H9 (cell line): ENCODE measurements around the gene CPT1B. TPM values are rescaled to one million over a fixed set of nuclear protein-coding genes. Genes with fewer than 3 reads are reported as not detected.
"Not testable (repeated sequence)": the region's sequence is repeated elsewhere in the genome, so short reads cannot be mapped to it uniquely, and the experiment has no call there.

Source experiments
- DNase-seq: peaks from one replicate; pipeline ENCODE4 v3.0.0-alpha.2; 2017
- H2AFZ ChIP-seq: one replicate; pipeline ENCODE4 v1.6.1; 2013; ENCODE audit warnings: mild to moderate bottlenecking, low read length, control low read depth, moderate library complexity
- H2AK5ac ChIP-seq: 2 replicates; pipeline ENCODE4 v1.6.1; 2013; ENCODE audit warnings: low read length, control low read depth, mixed read lengths; ENCODE audit not compliant: insufficient read length
- H2BK120ac ChIP-seq: one replicate; pipeline ENCODE4 v1.6.1; 2013; ENCODE audit warnings: low read depth, mild to moderate bottlenecking, low read length, control low read depth, inconsistent platforms; ENCODE audit not compliant: poor library complexity, severe bottlenecking
- H2BK12ac ChIP-seq: 2 replicates; pipeline ENCODE4 v1.6.1; 2013; ENCODE audit warnings: low read length, control low read depth, mixed read lengths, low read depth; ENCODE audit not compliant: insufficient read length
- H2BK15ac ChIP-seq: 2 replicates; pipeline ENCODE4 v1.6.1; 2013; ENCODE audit warnings: low read depth, low read length, control low read depth
- H2BK20ac ChIP-seq: one replicate; pipeline ENCODE4 v1.6.1; 2013; ENCODE audit warnings: low read depth, mild to moderate bottlenecking, low read length, control low read depth, inconsistent platforms; ENCODE audit not compliant: poor library complexity, severe bottlenecking
- H2BK5ac ChIP-seq: 2 replicates; pipeline ENCODE4 v1.6.1; 2013; ENCODE audit warnings: low read length, control low read depth, mixed read lengths; ENCODE audit not compliant: insufficient read length
- H3K14ac ChIP-seq: 2 replicates; pipeline ENCODE4 v1.6.1; 2013; ENCODE audit warnings: low read length, control low read depth; ENCODE audit not compliant: insufficient read depth
- H3K18ac ChIP-seq: 2 replicates; pipeline ENCODE4 v1.6.1; 2013; ENCODE audit warnings: low read depth, mild to moderate bottlenecking, mixed read lengths, low read length, control low read depth; ENCODE audit not compliant: insufficient read length
- H3K23ac ChIP-seq: 2 replicates; pipeline ENCODE4 v1.6.1; 2013; ENCODE audit warnings: low read length, control low read depth, mixed read lengths, low read depth; ENCODE audit not compliant: insufficient read length
- H3K23me2 ChIP-seq: 2 replicates; pipeline ENCODE4 v1.6.1; 2013; ENCODE audit warnings: low read depth, mild to moderate bottlenecking, mixed read lengths, low read length, control low read depth; ENCODE audit not compliant: insufficient read length, poor library complexity, severe bottlenecking
- H3K27ac ChIP-seq: 2 replicates; pipeline ENCODE4 v1.5.1; 2013; ENCODE audit warnings: low read length, control low read depth, mixed read lengths, low read depth; ENCODE audit not compliant: insufficient read length
- H3K27me3 ChIP-seq: 2 replicates; pipeline ENCODE4 v1.6.1; 2013; ENCODE audit warnings: low read length, control low read depth, inconsistent platforms; ENCODE audit not compliant: insufficient read depth
- H3K4ac ChIP-seq: 2 replicates; pipeline ENCODE4 v1.6.1; 2013; ENCODE audit warnings: low read depth, mild to moderate bottlenecking, control low read depth, inconsistent platforms, low read length, moderate library complexity
- H3K4me1 ChIP-seq: 2 replicates; pipeline ENCODE4 v1.6.1; 2013; ENCODE audit warnings: low read length, control low read depth, inconsistent platforms; ENCODE audit not compliant: insufficient read depth
- H3K4me2 ChIP-seq: 2 replicates; pipeline ENCODE4 v1.6.1; 2013; ENCODE audit warnings: low read length, control low read depth, mixed read lengths; ENCODE audit not compliant: insufficient read length, insufficient read depth
- H3K56ac ChIP-seq: 2 replicates; pipeline ENCODE4 v1.6.1; 2013; ENCODE audit warnings: low read depth, mild to moderate bottlenecking, mixed read lengths, low read length, control low read depth; ENCODE audit not compliant: insufficient read length
- H3K79me1 ChIP-seq: 2 replicates; pipeline ENCODE4 v1.6.1; 2013; ENCODE audit warnings: low read depth, mild to moderate bottlenecking, moderate library complexity, low read length, control low read depth, inconsistent platforms; ENCODE audit not compliant: insufficient read depth, poor library complexity, severe bottlenecking
- H3K79me2 ChIP-seq: 2 replicates; pipeline ENCODE4 v1.6.1; 2013; ENCODE audit warnings: low read length, control low read depth, inconsistent platforms; ENCODE audit not compliant: insufficient read depth
- H3K9ac ChIP-seq: 2 replicates; pipeline ENCODE4 v1.6.1; 2013; ENCODE audit warnings: low read length, control low read depth, mixed read lengths; ENCODE audit not compliant: insufficient read length; ENCODE audit errors: extremely low read depth
- H3K9me3 ChIP-seq: one replicate; pipeline ENCODE4 v1.6.1; 2013; ENCODE audit warnings: low read depth, low read length, inconsistent platforms; ENCODE audit not compliant: control insufficient read depth
- H3T11ph ChIP-seq: one replicate; pipeline ENCODE4 v1.6.1; 2013; ENCODE audit warnings: mild to moderate bottlenecking, low read length, control low read depth, inconsistent platforms
- H4K20me1 ChIP-seq: one replicate; pipeline ENCODE4 v1.6.1; 2013; ENCODE audit not compliant: control insufficient read depth, insufficient read length, insufficient read depth
- H4K5ac ChIP-seq: 2 replicates; pipeline ENCODE4 v1.6.1; 2013; ENCODE audit warnings: low read depth, mild to moderate bottlenecking, mixed read lengths, low read length, control low read depth; ENCODE audit not compliant: insufficient read length
- H4K8ac ChIP-seq: replicated peaks from 2 replicates; pipeline ENCODE4 v1.6.1; 2013; ENCODE audit warnings: low read length, control low read depth, mixed read lengths, low read depth; ENCODE audit not compliant: insufficient read length
- H4K91ac ChIP-seq: 2 replicates; pipeline ENCODE4 v1.6.1; 2013; ENCODE audit warnings: low read depth, mild to moderate bottlenecking, moderate library complexity, mixed read lengths, low read length, control low read depth; ENCODE audit not compliant: insufficient read length
- H3K27ac Mint-ChIP-seq, 3 experiments: 2 replicates in 2 of 3; 3 replicates in 1 of 3; pipeline ENCODE4 v1.8.0; 2020 to 2021; ENCODE audit warnings: mixed read lengths in 3 of 3, mild to moderate bottlenecking in 1 of 3, moderate library complexity in 1 of 3
- H3K27me3 Mint-ChIP-seq: 2 replicates; pipeline ENCODE4 v1.8.0; 2021; ENCODE audit warnings: low read depth, mild to moderate bottlenecking, moderate library complexity, mixed read lengths
- H3K36me3 Mint-ChIP-seq, 3 experiments: 2 replicates in 2 of 3; 3 replicates in 1 of 3; pipeline ENCODE4 v1.8.0; 2020 to 2021; ENCODE audit warnings: low read depth in 3 of 3, mixed read lengths in 3 of 3; ENCODE audit not compliant: insufficient read depth in 1 of 3
- H3K4me1 Mint-ChIP-seq, 2 experiments: 2 replicates each; pipeline ENCODE4 v1.8.0; 2020; ENCODE audit warnings: mixed read lengths in 2 of 2
- H3K4me3 Mint-ChIP-seq, 2 experiments: 2 replicates in 1 of 2; 3 replicates in 1 of 2; pipeline ENCODE4 v1.8.0; 2020 to 2021; ENCODE audit warnings: mild to moderate bottlenecking in 2 of 2, mixed read lengths in 2 of 2, moderate library complexity in 1 of 2
- H3K9me3 Mint-ChIP-seq, 2 experiments: 2 replicates in 1 of 2; 3 replicates in 1 of 2; pipeline ENCODE4 v1.8.0; 2020; ENCODE audit warnings: mild to moderate bottlenecking in 2 of 2, mixed read lengths in 2 of 2, moderate library complexity in 1 of 2
- WGBS: extraction: QIAGEN DNeasy Blood & Tissue Kit; methylation state at CpG from one replicate; pipeline ENCODE4 v1.1.7; 2013; ENCODE audit warnings: missing lambda C conversion rate, low lambda C conversion rate, mixed read lengths; ENCODE audit not compliant: insufficient read length; ENCODE audit errors: extremely low coverage; 5-methylcytosine and 5-hydroxymethylcytosine counted together
- total RNA-seq: library from RNA; stranded (reverse); gene quantifications from 2 replicates; pipeline ENCODE4 v1.2.1, GENCODE V29; 2021
- TF ChIP-seq, protein P1 (sequence below): fragments of 200-600 bp; sonication (generic); conservative IDR thresholded peaks from 3 replicates; pipeline ENCODE4 v1.8.0; 2021; ENCODE audit warnings: antibody characterized with exemption, mild to moderate bottlenecking

Gene CPT1B
- total RNA-seq, 1 experiment from 2014 or later: 65.7 TPM

DNA sequence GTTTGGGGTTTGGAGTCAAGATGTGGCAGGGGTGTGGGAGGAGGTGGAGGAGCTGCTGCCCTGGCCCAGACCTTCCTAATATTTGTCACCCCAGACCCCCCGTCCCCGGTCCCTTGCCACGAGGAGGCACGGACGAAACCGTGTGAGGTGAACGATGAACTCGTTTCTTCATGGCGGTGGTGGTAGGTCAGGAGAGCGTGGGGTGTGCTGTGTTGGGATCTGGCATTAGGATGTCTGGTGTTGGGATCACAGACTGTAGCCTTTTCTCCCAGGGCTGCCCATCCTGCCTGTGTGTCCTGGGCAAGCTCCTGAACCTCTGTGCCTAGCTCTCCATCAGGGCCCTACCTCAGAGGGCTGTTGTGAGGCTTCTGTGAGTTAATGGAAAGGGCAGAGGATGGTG lies 30.8 kb upstream of the CPT1B start:
- Histone ChIP-seq H3K18ac (no peak overlapping the region), H3K27ac (no peak overlapping the region), H2BK15ac (no peak overlapping the region), H3K14ac (no peak overlapping the region), H3K79me1 (no peaks in the 10 kb centered on the region), H2BK5ac (no peak overlapping the region), H2AK5ac (no peak overlapping the region), H3K79me2 (no peaks in the 10 kb centered on the region), H2BK20ac (no peak overlapping the region), H3K4me2 (no peak overlapping the region), H3K9ac (no peak overlapping the region), H4K8ac (no peak overlapping the region), H3T11ph (no peak overlapping the region), H2AFZ (no peak overlapping the region), H3K4ac (no peak overlapping the region), H3K56ac (no peak overlapping the region), H4K91ac (no peak overlapping the region), H3K4me1 (peaks cover 3% of the 10 kb centered on the region; the same call in 1 of the 2 replicates), H4K5ac (no peak overlapping the region), H2BK12ac (no peak overlapping the region), H3K27me3 (no peaks in the 10 kb centered on the region), H3K9me3 (no peaks in the 10 kb centered on the region), H3K23ac (no peak overlapping the region), H2BK120ac (no peak overlapping the region), H3K23me2 (peaks cover 5% of the 10 kb centered on the region), H4K20me1 (no peaks in the 10 kb centered on the region)
- H3K4me3 Mint-ChIP-seq: no peak overlapping the region
- H3K27me3 Mint-ChIP-seq: peaks cover 36% of the 10 kb centered on the region
- H3K4me1 Mint-ChIP-seq: peaks cover 10 to 16% of the 10 kb centered on the region in 2 experiments
- no peak overlapping the region for H3K27ac Mint-ChIP-seq
- DNase-seq: no peak
- TF ChIP-seq, protein P1, sequence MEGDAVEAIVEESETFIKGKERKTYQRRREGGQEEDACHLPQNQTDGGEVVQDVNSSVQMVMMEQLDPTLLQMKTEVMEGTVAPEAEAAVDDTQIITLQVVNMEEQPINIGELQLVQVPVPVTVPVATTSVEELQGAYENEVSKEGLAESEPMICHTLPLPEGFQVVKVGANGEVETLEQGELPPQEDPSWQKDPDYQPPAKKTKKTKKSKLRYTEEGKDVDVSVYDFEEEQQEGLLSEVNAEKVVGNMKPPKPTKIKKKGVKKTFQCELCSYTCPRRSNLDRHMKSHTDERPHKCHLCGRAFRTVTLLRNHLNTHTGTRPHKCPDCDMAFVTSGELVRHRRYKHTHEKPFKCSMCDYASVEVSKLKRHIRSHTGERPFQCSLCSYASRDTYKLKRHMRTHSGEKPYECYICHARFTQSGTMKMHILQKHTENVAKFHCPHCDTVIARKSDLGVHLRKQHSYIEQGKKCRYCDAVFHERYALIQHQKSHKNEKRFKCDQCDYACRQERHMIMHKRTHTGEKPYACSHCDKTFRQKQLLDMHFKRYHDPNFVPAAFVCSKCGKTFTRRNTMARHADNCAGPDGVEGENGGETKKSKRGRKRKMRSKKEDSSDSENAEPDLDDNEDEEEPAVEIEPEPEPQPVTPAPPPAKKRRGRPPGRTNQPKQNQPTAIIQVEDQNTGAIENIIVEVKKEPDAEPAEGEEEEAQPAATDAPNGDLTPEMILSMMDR: no peak
- no CpG with 5 or more reads among the region's 10 CpGs for WGBS
- no peaks in the 10 kb centered on the region; a peak in 2 of 7 replicates for H3K36me3 Mint-ChIP-seq
- no peaks in the 10 kb centered on the region for H3K9me3 Mint-ChIP-seq

DNA sequence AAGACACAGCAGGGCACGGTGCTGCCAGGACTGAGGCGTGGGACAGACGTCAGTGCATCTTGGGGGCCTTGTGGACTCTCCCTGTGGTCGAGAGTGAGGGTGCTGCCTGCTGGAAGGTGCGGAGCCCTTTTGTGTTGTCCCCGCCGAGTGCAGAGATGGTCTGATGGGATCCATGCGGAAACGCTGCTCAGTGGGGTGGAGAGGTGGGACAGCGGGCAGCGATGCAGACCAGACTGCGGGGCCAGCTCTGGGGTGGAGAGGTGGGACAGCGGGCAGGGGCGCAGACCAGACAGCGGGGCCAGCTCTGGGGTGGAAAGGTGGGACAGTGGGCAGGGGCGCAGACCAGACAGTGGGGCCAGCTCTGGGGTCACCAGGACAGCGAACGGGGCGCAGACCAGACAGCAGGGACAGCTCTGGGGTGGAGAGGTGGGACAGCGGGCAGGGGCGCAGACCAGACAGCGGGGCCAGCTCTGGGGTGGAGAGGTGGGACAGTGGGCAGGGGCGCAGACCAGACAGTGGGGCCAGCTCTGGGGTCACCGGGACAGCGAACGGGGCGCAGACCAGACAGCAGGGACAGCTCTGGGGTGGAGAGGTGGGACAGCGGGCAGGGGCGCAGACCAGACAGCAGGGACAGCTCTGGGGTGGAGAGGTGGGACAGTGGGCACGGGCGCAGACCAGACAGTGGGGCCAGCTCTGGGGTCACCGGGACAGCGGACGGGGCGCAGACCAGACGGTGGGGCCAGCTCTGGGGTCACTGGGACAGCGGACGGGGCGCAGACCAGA lies 30.0 kb upstream of the CPT1B start:
- not testable (repeated sequence) for H3K18ac ChIP-seq, H2BK20ac ChIP-seq, H2AK5ac ChIP-seq, H3K4me3 Mint-ChIP-seq, H2BK15ac ChIP-seq, H3K9me3 Mint-ChIP-seq, H3K23me2 ChIP-seq, H3K9ac ChIP-seq, H2BK12ac ChIP-seq, H3K9me3 ChIP-seq, H3K36me3 Mint-ChIP-seq, H3K23ac ChIP-seq, H3K27me3 ChIP-seq, H3K79me2 ChIP-seq, H2BK5ac ChIP-seq, H3K27ac ChIP-seq, H4K8ac ChIP-seq, H4K91ac ChIP-seq, H3K14ac ChIP-seq, H4K5ac ChIP-seq, H2AFZ ChIP-seq, H3K56ac ChIP-seq, H3K4me2 ChIP-seq, H3K4me1 ChIP-seq, H2BK120ac ChIP-seq, DNase-seq, H4K20me1 ChIP-seq, H3K79me1 ChIP-seq, H3T11ph ChIP-seq, H3K4ac ChIP-seq
- H3K4me1 Mint-ChIP-seq: peaks cover 5 to 10% of the 10 kb centered on the region in 2 experiments
- WGBS: no CpG with 5 or more reads among the region's 39 CpGs
- peak overlapping the region in 1 of 3 experiments; percentile 75; a peak in 1 of 7 replicates for H3K27ac Mint-ChIP-seq
- H3K27me3 Mint-ChIP-seq: peaks cover 31% of the 10 kb centered on the region
